ENCODE results near the gene RPS17. TPM values are rescaled to one million over a fixed set of nuclear protein-coding genes. Genes with fewer than 3 reads are reported as not detected.
"Not testable (repeated sequence)": the region's sequence is repeated elsewhere in the genome, so short reads cannot be mapped to it uniquely, and the experiment has no call there.

RPS17 gene
- total RNA-seq, 1 donor from 2014 or later, result 3,227 TPM

DNA sequence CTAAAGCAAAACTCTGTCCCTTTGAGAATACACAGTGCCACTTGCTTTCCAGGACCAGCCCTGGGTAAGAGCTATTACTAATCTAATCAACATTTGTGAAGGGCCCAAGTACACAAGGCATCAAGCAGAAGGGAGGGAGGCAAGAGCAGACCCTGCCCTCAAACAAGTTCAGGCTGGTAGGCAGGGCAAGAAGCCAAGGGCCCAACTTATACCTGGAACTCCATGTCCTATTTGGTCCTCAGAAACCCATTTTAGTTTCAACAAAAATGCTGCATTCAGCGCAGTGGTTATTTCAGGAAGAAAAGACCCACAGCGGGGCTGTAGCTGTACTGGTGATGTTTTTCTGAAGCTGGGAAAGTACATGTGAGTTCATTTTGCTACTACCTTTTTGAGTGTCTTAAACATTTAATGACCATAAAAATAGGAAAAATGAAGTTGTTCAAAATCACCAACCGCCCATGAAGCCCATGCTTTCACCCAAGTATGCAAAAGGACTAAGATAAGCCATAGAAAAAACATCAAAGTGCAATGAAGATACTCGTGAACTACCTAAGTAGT lies 2.8 kb downstream of the RPS17 start:
- ChIA-PET POLR2A (interaction anchor here (1.7 kb wide), 1 partner anchor 474 kb away, joined by 5 read pairs; the partner anchor contains the start of gene C15orf40), CTCF (interaction anchor here (1.0 to 1.5 kb wide), 2 partner anchors 462 to 474 kb away, joined by 3 to 5 read pairs; partner anchors contain the start of gene C15orf40)
- Mint-ChIP-seq H3K36me3 (ENCODE audit: low read depth) (peaks cover 70% of the 10 kb centered on the region), H3K4me3 (peak overlapping the region; percentile 64), H3K9me3 (peaks cover 4% of the 10 kb centered on the region), H3K4me1 (peaks cover 34% of the 10 kb centered on the region), H3K27ac (no peak overlapping the region), H3K27me3 (no peaks in the 10 kb centered on the region)
- TF ChIP-seq, protein P1, sequence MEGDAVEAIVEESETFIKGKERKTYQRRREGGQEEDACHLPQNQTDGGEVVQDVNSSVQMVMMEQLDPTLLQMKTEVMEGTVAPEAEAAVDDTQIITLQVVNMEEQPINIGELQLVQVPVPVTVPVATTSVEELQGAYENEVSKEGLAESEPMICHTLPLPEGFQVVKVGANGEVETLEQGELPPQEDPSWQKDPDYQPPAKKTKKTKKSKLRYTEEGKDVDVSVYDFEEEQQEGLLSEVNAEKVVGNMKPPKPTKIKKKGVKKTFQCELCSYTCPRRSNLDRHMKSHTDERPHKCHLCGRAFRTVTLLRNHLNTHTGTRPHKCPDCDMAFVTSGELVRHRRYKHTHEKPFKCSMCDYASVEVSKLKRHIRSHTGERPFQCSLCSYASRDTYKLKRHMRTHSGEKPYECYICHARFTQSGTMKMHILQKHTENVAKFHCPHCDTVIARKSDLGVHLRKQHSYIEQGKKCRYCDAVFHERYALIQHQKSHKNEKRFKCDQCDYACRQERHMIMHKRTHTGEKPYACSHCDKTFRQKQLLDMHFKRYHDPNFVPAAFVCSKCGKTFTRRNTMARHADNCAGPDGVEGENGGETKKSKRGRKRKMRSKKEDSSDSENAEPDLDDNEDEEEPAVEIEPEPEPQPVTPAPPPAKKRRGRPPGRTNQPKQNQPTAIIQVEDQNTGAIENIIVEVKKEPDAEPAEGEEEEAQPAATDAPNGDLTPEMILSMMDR (IDR thresholded peaks at IDR 0.05), result no peak
- intact Hi-C loops (cut with micrococcal nuclease), result no loop called here
- no peak for DNase-seq
- ATAC-seq (ENCODE audit: low read depth), result no peak

- TF ChIP-seq, protein P1 (IDR thresholded peaks at IDR 0.05), result no peak
- ChIA-PET CTCF (interaction anchor here (1.0 to 1.1 kb wide), 3 partner anchors 463 to 466 kb away, joined by 3 to 6 read pairs (median 4); no protein-coding TSS in a partner anchor), POLR2A (interaction anchor here (1.1 to 1.7 kb wide), 2 partner anchors 475 to 528 kb away, joined by 3 to 5 read pairs; partner anchors contain the start of gene C15orf40)
- ATAC-seq (ENCODE audit: low read depth) (no peak), DNase-seq (no peak)
- Mint-ChIP-seq H3K27me3 (no peaks in the 10 kb centered on the region), H3K36me3 (ENCODE audit: low read depth) (peaks cover 74% of the 10 kb centered on the region), H3K4me1 (peaks cover 34% of the 10 kb centered on the region), H3K4me3 (no peak overlapping the region), H3K27ac (peak overlapping the region; percentile 41), H3K9me3 (peaks cover 4% of the 10 kb centered on the region)
- intact Hi-C loops (cut with micrococcal nuclease), result no loop called here
These were observed 3.6 kb downstream of the RPS17 start for GRCh38 chr15:82536409-82537350.

- H3K27ac Mint-ChIP-seq, result peak overlapping the region; percentile 59
- CTCF ChIA-PET, result interaction anchor here (1.1 kb wide), 2 partner anchors 464 to 467 kb away, joined by 4 to 6 read pairs; no protein-coding TSS in a partner anchor
- POLR2A ChIA-PET, result interaction anchor here (1.1 kb wide), 1 partner anchor 529 kb away, joined by 3 read pairs; no protein-coding TSS in a partner anchor
These were observed 4.5 kb downstream of the RPS17 start for GRCh38 chr15:82535566-82536408.

DNA sequence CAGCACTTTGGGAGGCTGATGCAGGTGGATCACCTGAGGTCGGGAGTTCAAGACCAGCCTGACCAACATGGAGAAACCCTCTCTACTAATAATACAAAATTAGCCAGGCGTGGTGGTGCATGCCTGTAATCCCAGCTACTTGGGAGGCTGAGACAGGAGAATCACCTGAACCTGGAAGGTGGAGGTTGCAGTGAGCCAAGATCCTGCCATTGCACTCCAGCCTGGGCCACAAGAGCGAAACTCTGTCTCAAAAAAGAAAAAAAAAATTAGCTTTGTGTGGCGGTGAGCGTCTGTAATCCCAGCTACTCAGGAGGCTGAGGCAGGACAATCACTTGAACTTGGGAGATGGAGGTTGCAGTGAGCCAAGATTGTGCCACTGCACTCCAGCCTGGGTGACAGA lies 5.1 kb downstream of the RPS17 start:
- CTCF ChIA-PET; ATAC-seq (ENCODE audit: low read depth); H3K27ac Mint-ChIP-seq; H3K4me3 Mint-ChIP-seq; H3K9me3 Mint-ChIP-seq; POLR2A ChIA-PET; intact Hi-C loops (cut with micrococcal nuclease); DNase-seq; H3K27me3 Mint-ChIP-seq: not testable (repeated sequence)
- H3K36me3 Mint-ChIP-seq (ENCODE audit: low read depth), result peaks cover 69% of the 10 kb centered on the region
- H3K4me1 Mint-ChIP-seq, result peaks cover 32% of the 10 kb centered on the region

More at GRCh38 chr15:82535566-82536408, 4.5 kb downstream of the RPS17 start:
- ATAC-seq (ENCODE audit: low read depth), result no peak
- Mint-ChIP-seq H3K27me3 (no peaks in the 10 kb centered on the region), H3K4me1 (peaks cover 32% of the 10 kb centered on the region), H3K9me3 (peaks cover 4% of the 10 kb centered on the region), H3K4me3 (no peak overlapping the region), H3K36me3 (ENCODE audit: low read depth) (peaks cover 72% of the 10 kb centered on the region)
- intact Hi-C loops (cut with micrococcal nuclease), result no loop called here
- TF ChIP-seq, protein P1 (IDR thresholded peaks at IDR 0.05), result no peak
- DNase-seq, result no peak

DNA sequence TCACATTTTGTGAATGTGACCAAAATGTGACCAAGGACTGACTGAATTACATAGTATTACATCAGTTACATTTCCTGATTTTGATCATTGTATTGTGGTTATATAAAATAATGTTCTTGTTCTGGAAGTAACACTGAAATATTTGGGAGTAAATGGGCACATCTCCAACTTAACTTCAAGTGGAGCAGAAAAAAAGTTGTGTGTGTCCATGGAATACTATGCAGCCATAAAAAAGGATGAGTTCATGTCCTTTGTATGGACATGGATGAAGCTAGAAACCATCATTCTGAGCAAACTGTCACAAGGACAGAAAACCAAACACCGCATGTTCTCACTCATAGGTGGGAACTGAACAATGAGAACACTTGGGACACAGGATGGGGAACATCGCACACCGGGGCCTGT lies 5.8 kb downstream of the RPS17 start:
- intact Hi-C loops (cut with micrococcal nuclease); DNase-seq; ATAC-seq (ENCODE audit: low read depth): not testable (repeated sequence)

More for the DNA sequence above, 5.8 kb downstream of the RPS17 start:
- peaks cover 63% of the 10 kb centered on the region for H3K36me3 Mint-ChIP-seq (ENCODE audit: low read depth)
- H3K4me1 Mint-ChIP-seq, result peaks cover 30% of the 10 kb centered on the region
- POLR2A ChIA-PET, H3K27me3 Mint-ChIP-seq, H3K27ac Mint-ChIP-seq, H3K4me3 Mint-ChIP-seq, H3K9me3 Mint-ChIP-seq, CTCF ChIA-PET: not testable (repeated sequence)

Data from activated B cell treated with CpG ODN at 0.5 μM for 24 hours (primary cell).